ENCODE results near the gene RHCE. TPM values are rescaled to one million over a fixed set of nuclear protein-coding genes. Genes with fewer than 3 reads are reported as not detected.
"Not testable (repeated sequence)": the region's sequence is repeated elsewhere in the genome, so short reads cannot be mapped to it uniquely, and the experiment has no call there.

The RHCE gene
- total RNA-seq, 1 donor from 2014 or later: not detected

- Mint-ChIP-seq H3K9me3 (ENCODE audit: low read depth) (no peaks in the 10 kb centered on the region), H3K36me3 (ENCODE audit: insufficient read depth) (no peaks in the 10 kb centered on the region), H3K4me1 (ENCODE audit: low read depth) (peaks cover 12% of the 10 kb centered on the region), H3K27ac (no peak overlapping the region), H3K27me3 (peaks cover 24% of the 10 kb centered on the region), H3K4me3 (ENCODE audit: low read depth) (no peak overlapping the region)
- DNase-seq (ENCODE audit: low spot score, unreplicated experiment): no peak
- TF ChIP-seq, protein P1, sequence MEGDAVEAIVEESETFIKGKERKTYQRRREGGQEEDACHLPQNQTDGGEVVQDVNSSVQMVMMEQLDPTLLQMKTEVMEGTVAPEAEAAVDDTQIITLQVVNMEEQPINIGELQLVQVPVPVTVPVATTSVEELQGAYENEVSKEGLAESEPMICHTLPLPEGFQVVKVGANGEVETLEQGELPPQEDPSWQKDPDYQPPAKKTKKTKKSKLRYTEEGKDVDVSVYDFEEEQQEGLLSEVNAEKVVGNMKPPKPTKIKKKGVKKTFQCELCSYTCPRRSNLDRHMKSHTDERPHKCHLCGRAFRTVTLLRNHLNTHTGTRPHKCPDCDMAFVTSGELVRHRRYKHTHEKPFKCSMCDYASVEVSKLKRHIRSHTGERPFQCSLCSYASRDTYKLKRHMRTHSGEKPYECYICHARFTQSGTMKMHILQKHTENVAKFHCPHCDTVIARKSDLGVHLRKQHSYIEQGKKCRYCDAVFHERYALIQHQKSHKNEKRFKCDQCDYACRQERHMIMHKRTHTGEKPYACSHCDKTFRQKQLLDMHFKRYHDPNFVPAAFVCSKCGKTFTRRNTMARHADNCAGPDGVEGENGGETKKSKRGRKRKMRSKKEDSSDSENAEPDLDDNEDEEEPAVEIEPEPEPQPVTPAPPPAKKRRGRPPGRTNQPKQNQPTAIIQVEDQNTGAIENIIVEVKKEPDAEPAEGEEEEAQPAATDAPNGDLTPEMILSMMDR (IDR thresholded peaks at IDR 0.05; ENCODE audit: unreplicated experiment): no peak
Observed at GRCh38 chr1:25427696-25428095, 7.1 kb upstream of the RHCE start.

DNA sequence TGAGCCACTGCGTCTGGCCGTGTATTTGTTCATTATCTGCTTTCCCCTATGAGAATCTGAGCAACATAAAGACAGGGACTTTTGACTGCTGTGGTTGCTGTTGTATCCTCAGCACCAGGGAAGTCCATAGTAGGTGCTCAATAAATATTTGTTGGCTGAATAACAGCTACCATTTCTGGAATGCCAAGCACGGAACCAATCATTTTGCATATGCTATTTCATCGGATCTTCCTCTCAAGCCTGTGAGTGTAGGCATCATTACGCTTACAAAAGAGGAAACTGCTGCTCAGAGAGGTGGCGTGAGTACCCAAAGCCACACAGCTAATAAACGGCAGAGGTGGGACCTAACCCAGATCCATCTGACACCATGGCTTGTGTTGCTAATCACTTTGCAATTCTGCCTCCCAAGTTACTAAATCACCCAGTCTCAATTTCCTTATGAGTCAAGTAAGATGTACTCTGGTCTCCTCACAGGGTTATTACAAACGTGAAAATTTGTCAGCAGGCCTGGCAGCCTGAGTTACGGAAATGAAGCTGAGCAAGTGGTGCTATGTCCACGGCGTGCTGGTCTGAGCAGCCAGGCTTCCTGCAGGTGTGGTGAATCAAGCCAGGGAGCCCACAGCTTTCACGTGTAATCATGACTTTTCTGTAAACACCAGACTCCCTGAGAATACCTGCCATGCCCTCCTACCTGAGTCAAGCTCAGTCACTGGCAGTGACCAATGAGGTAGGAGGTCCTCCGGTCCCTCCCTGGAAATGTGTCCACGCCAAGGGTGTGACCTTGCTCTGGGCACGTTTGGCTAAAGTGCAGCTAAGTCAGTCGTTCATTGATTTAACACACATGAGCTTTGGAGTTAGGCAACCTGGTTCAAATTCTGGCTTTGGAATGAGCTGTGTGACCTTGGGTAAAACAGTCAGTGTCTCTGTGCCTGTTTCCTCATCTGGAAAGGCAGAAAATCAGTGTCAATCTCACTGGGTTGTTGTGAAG is 4.8 kb upstream of the RHCE start:
- H3K27ac Mint-ChIP-seq: no peak overlapping the region
- peaks cover 1% of the 10 kb centered on the region for H3K4me1 Mint-ChIP-seq (ENCODE audit: low read depth)
- no peak overlapping the region for H3K4me3 Mint-ChIP-seq (ENCODE audit: low read depth)
- no peaks in the 10 kb centered on the region for H3K36me3 Mint-ChIP-seq (ENCODE audit: insufficient read depth)
- TF ChIP-seq, protein P1 (IDR thresholded peaks at IDR 0.05; ENCODE audit: unreplicated experiment): no peak
- H3K27me3 Mint-ChIP-seq: peaks cover 28% of the 10 kb centered on the region
- no peak for DNase-seq (ENCODE audit: low spot score, unreplicated experiment)
- H3K9me3 Mint-ChIP-seq (ENCODE audit: low read depth): no peaks in the 10 kb centered on the region

DNA sequence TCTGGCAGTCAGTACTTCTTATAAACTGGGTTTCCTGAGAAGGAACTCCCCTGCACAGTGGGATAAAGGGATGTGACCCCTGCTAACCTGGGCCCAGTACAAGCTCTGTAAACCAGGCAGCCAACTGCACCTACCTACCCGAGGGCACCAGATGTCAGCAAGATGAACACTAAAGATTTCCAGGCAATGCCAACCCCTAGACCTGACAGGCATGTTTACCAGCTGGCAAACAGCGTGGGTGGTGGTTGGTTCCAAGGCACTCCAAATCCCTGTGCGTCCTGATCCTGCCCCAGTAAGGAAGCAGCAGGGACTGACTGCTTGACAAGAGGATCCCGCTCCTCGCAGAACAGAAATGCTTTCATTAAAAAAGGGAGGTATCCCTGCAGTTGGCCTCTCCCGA is 2.6 kb upstream of the RHCE start:
- H3K4me1 Mint-ChIP-seq (ENCODE audit: low read depth); H3K9me3 Mint-ChIP-seq (ENCODE audit: low read depth); DNase-seq (ENCODE audit: low spot score, unreplicated experiment); H3K4me3 Mint-ChIP-seq (ENCODE audit: low read depth); H3K27ac Mint-ChIP-seq; H3K36me3 Mint-ChIP-seq (ENCODE audit: insufficient read depth): not testable (repeated sequence)
- H3K27me3 Mint-ChIP-seq: peaks cover 19% of the 10 kb centered on the region

GRCh38 chr1:25419339-25419738 is 1.3 kb downstream of the RHCE start:
- not testable (repeated sequence) for H3K4me3 Mint-ChIP-seq (ENCODE audit: low read depth); H3K9me3 Mint-ChIP-seq (ENCODE audit: low read depth); H3K4me1 Mint-ChIP-seq (ENCODE audit: low read depth); H3K36me3 Mint-ChIP-seq (ENCODE audit: insufficient read depth); DNase-seq (ENCODE audit: low spot score, unreplicated experiment); H3K27ac Mint-ChIP-seq
- peaks cover 15% of the 10 kb centered on the region for H3K27me3 Mint-ChIP-seq

DNA sequence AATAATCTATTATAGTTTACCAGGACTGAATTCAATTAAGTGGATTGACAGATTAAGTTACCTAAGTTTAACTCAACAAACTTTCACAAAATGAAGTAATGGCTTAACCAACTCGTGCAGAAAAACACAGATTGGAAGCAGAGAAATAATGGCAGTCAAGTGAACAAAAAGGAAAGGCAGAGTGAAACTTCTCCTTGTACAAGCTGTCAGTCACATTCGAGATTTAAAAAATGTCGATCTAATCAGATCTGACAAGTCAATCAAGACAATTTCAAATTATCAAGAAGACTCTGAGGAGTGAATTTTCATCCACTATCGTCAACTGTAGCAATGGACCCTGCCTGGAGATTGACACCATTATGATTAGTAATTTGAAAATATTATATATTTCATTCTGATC is 3.3 kb downstream of the RHCE start:
- H3K4me1 Mint-ChIP-seq (ENCODE audit: low read depth); H3K27me3 Mint-ChIP-seq; H3K27ac Mint-ChIP-seq; H3K4me3 Mint-ChIP-seq (ENCODE audit: low read depth); H3K9me3 Mint-ChIP-seq (ENCODE audit: low read depth); DNase-seq (ENCODE audit: low spot score, unreplicated experiment); H3K36me3 Mint-ChIP-seq (ENCODE audit: insufficient read depth): not testable (repeated sequence)

DNA sequence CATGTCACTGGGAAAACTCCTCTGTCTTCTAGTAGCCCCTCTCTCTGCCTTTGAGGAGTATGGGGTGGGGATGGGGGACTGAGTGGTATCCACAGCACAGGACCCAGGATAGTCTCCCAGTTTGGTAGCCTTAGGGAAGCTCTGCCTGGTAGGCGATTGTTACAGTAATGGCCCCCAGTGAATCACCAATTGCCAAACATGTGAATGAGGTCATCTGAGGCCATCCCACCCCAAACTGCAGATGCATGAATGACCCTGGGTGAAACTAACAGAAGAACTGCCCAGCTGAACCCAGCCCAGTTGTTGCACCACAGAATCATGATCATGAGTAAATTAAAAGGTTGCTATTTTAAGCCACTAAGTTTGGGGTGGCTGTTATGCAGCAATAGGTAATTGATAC is 6.0 kb downstream of the RHCE start:
- not testable (repeated sequence) for H3K4me1 Mint-ChIP-seq (ENCODE audit: low read depth)

GRCh38 chr1:25414157-25414556 is 6.5 kb downstream of the RHCE start:
- H3K27ac Mint-ChIP-seq: not testable (repeated sequence)

More for the DNA sequence above, 6.0 kb downstream of the RHCE start:
- not testable (repeated sequence) for H3K36me3 Mint-ChIP-seq (ENCODE audit: insufficient read depth); H3K27me3 Mint-ChIP-seq; H3K9me3 Mint-ChIP-seq (ENCODE audit: low read depth); H3K27ac Mint-ChIP-seq; H3K4me3 Mint-ChIP-seq (ENCODE audit: low read depth); DNase-seq (ENCODE audit: low spot score, unreplicated experiment)

GRCh38 chr1:25412872-25413623 is 7.6 kb downstream of the RHCE start:
- H3K9me3 Mint-ChIP-seq (ENCODE audit: low read depth); DNase-seq (ENCODE audit: low spot score, unreplicated experiment); H3K36me3 Mint-ChIP-seq (ENCODE audit: insufficient read depth); H3K4me1 Mint-ChIP-seq (ENCODE audit: low read depth); H3K27me3 Mint-ChIP-seq; H3K4me3 Mint-ChIP-seq (ENCODE audit: low read depth); H3K27ac Mint-ChIP-seq: not testable (repeated sequence)

More at GRCh38 chr1:25414157-25414556, 6.5 kb downstream of the RHCE start:
- not testable (repeated sequence) for H3K9me3 Mint-ChIP-seq (ENCODE audit: low read depth); H3K36me3 Mint-ChIP-seq (ENCODE audit: insufficient read depth); H3K4me1 Mint-ChIP-seq (ENCODE audit: low read depth); H3K27me3 Mint-ChIP-seq; DNase-seq (ENCODE audit: low spot score, unreplicated experiment); H3K4me3 Mint-ChIP-seq (ENCODE audit: low read depth)

DNA sequence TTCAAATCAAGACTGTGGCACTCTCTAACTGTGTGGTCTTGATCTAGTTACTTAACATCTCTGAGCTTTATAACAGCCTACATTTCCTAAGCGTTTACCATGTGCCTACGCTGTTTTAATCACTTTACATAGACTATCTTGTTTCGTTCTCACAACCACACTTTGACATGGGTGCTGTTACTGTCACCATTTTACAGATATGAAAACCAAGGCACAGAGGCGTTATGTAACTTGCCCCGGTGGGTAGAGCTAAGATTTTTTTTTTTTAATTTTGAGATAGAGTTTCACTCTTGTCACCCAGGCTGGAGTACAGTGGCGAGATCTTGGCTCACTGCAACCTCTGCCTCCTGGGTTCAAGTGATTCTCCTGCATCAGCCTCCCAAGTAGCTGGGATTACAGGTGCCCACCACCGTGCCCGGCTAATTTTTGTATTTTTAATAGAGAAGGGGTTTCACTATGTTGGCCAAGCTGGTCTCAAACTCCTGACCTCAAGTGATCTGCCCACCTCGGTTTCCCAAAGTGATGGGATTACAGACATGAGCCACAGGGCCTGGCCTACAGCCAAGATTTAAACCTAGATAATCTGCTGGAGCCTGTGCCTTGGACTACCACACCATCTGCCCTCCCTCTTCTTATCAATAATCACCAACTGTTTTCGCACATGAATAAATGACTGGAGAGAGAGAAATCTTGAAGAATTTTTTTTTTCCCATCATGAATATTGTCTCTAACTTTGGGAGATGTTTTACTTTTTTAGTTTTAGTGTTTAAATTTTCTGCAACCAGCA is 10.8 kb downstream of the RHCE start:
- not testable (repeated sequence) for H3K4me3 Mint-ChIP-seq (ENCODE audit: low read depth); H3K27ac Mint-ChIP-seq; H3K9me3 Mint-ChIP-seq (ENCODE audit: low read depth); DNase-seq (ENCODE audit: low spot score, unreplicated experiment); H3K4me1 Mint-ChIP-seq (ENCODE audit: low read depth); H3K27me3 Mint-ChIP-seq; H3K36me3 Mint-ChIP-seq (ENCODE audit: insufficient read depth)

GRCh38 chr1:25405731-25406305 is 14.8 kb downstream of the RHCE start:
- H3K9me3 Mint-ChIP-seq (ENCODE audit: low read depth); H3K4me1 Mint-ChIP-seq (ENCODE audit: low read depth); H3K36me3 Mint-ChIP-seq (ENCODE audit: insufficient read depth); H3K27ac Mint-ChIP-seq; H3K4me3 Mint-ChIP-seq (ENCODE audit: low read depth); DNase-seq (ENCODE audit: low spot score, unreplicated experiment): not testable (repeated sequence)
- H3K27me3 Mint-ChIP-seq: peaks cover 18% of the 10 kb centered on the region
